Measurements from ENCODE around the gene AZIN2. TPM values are rescaled to one million over a fixed set of nuclear protein-coding genes. Genes with fewer than 3 reads are reported as not detected.
A peak's percentile ranks its signal among the peaks of the same experiment; 100 is the strongest.
"Not testable (repeated sequence)": the region's sequence is repeated elsewhere in the genome, so short reads cannot be mapped to it uniquely, and the experiment has no call there.

AZIN2 gene
- total RNA-seq, 2 donors from 2014 or later = 6.3 to 8.6 TPM

DNA sequence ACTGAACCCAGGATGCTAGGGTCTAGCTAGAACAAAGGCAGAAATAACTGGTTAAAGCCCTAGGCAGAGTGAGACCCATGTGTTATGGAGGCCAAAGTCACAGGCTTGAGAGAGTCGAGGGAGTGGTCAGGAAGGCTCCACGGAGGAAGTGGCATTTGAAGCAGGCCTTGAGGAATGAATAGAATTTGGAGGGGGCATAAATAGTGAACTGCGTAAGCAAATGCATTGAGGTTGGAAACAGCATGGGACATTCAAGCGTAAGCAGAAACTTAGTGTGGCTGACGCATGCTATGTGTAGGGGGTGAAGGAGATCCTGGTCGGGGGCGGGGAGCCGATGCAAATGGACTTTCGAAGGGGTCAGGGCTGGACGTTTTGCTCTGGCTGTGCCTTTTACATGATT, 11.5 kb downstream of the AZIN2 start:
- ATAC-seq (no peak), DNase-seq (no peak)
- H3K4me1 Mint-ChIP-seq = peaks cover 25% of the 10 kb centered on the region
- H3K27ac Mint-ChIP-seq = no peak overlapping the region
- H3K36me3 Mint-ChIP-seq (ENCODE audit: low read depth) = peaks cover 2% of the 10 kb centered on the region
- H3K9me3 ChIP-seq (ENCODE audit: control insufficient read depth, low read length, poor library complexity, severe bottlenecking) = no peaks in the 10 kb centered on the region
- H3K4me3 Mint-ChIP-seq = peak overlapping the region; percentile 41
- H3K27me3 Mint-ChIP-seq = no peaks in the 10 kb centered on the region

DNA sequence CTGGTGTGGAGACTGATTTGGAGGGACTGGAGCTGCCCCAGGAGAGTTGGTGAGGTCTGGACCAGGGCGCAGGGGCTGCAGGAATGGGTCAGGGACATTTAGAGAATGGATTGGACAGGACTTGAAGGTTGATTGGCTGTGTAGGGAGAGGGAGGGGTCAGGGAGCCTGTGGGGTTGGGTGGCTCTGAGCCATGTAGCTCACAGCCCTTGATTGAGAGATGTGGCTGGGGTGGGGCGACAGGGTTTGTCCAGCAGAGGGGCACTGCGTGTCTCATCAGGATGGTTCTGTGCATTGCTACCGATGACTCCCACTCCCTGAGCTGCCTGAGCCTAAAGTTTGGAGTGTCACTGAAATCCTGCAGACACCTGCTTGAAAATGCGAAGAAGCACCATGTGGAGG, 12.1 kb downstream of the AZIN2 start:
- Mint-ChIP-seq H3K27ac (no peak overlapping the region), H3K36me3 (ENCODE audit: low read depth) (peaks cover 2% of the 10 kb centered on the region), H3K27me3 (no peaks in the 10 kb centered on the region), H3K4me1 (peaks cover 26% of the 10 kb centered on the region), H3K4me3 (no peak overlapping the region)
- no peak for DNase-seq
- ATAC-seq = no peak
- H3K9me3 ChIP-seq (ENCODE audit: control insufficient read depth, low read length, poor library complexity, severe bottlenecking) = no peaks in the 10 kb centered on the region

DNA sequence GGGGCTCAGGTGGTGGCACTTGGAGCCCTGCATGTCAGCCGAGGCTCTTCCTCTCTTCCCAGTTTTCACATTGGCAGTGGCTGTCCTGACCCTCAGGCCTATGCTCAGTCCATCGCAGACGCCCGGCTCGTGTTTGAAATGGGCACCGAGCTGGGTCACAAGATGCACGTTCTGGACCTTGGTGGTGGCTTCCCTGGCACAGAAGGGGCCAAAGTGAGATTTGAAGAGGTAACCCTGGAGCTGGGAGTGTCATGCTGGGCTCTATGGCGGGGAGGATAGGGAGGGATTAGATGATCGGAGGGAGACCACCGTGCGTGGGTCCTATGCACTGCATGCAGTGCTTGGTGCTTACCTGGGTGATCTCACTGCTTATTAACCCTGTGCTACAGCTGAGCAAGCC, 13.5 kb downstream of the AZIN2 start:
- Mint-ChIP-seq H3K27me3 (no peaks in the 10 kb centered on the region), H3K4me3 (no peak overlapping the region), H3K27ac (no peak overlapping the region), H3K36me3 (ENCODE audit: low read depth) (peaks cover 2% of the 10 kb centered on the region), H3K4me1 (peaks cover 29% of the 10 kb centered on the region)
- no peaks in the 10 kb centered on the region for H3K9me3 ChIP-seq (ENCODE audit: control insufficient read depth, low read length, poor library complexity, severe bottlenecking)
- DNase-seq = no peak
- ATAC-seq = no peak

DNA sequence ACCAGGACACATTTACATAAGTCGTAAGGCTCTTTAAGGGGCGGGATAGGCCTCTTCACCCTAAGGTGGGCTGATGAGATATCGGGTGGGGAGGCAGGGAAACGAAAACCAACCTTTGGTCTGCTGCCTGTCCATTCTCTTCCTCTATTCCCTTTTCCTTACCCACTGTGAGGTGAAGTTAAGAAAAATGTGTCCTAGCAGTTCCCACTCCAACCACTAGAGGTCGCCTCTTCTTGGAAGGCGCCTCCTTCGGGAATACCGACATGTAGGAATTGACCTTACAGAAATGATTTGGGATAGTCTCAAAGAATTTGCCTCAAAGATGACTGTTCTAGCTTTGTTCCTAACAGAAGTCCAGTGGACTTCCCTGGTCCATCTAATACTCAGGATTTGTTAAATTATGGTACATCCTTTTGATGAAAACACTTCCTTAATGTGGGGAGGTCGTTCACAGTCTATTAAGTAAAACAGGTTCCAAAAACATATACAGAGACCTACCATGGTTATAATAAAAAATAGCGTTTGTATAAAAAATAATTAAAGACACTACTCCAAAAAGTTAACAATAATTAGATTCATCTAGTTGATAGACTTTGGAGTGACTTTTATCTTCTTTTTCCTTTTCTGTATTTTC, 14.1 kb downstream of the AZIN2 start:
- Mint-ChIP-seq H3K4me3 (no peak overlapping the region), H3K36me3 (ENCODE audit: low read depth) (peaks cover 2% of the 10 kb centered on the region), H3K27me3 (no peaks in the 10 kb centered on the region), H3K4me1 (peaks cover 35% of the 10 kb centered on the region), H3K27ac (no peak overlapping the region)
- DNase-seq (no peak), ATAC-seq (no peak)
- no peaks in the 10 kb centered on the region for H3K9me3 ChIP-seq (ENCODE audit: control insufficient read depth, low read length, poor library complexity, severe bottlenecking)

DNA sequence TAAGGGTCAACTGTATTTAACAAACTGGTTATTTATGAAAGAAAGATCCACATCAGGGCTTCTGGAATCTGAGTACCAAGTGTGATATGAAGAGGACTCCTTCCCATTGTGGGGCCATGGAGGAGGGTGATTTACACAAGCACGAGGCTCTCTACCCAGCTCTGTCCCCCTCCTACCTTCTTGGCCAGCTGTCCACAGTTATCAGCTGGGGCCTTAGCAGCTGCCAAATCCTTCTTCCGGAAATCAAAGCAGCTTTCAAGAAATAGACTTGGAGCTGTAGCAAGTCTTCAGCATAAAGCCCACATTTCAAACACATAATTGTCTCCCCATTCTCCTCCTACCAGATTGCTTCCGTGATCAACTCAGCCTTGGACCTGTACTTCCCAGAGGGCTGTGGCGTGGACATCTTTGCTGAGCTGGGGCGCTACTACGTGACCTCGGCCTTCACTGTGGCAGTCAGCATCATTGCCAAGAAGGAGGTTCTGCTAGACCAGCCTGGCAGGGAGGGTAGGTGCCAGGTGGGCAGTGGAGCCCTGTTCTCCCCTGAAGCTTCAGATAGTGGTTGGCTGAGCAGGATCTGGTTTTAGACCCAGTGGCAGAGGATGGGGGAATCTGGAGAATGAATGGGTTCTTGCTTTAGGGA, 15.5 kb downstream of the AZIN2 start:
- H3K9me3 ChIP-seq (ENCODE audit: control insufficient read depth, low read length, poor library complexity, severe bottlenecking) = no peaks in the 10 kb centered on the region
- no peak for ATAC-seq
- Mint-ChIP-seq H3K27ac (peak overlapping the region; percentile 49), H3K4me1 (peaks cover 39% of the 10 kb centered on the region), H3K36me3 (ENCODE audit: low read depth) (no peaks in the 10 kb centered on the region), H3K27me3 (no peaks in the 10 kb centered on the region), H3K4me3 (no peak overlapping the region)
- no peak for DNase-seq

DNA sequence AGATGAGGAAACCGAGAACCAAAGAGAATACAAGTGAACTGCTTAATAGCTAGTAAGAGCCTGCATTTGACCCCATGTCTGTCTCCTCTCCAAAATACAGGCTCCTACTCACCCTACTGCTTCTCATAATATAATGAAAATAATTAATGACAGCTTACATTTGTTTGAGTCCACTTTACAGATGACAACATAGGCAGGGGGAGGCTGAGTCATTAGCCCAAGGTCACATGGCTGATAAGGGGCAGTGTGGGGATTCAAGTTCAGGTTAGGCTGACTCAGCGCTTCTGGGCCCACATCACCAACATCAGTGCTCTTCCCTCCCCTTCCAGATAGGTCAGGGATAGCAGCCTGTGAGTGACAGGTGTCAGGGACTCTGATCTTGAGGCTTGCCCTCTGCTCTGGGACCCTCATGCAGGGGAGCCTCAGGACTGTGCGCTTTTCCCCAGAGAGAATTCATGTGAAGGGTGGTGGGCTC, 16.2 kb downstream of the AZIN2 start:
- Mint-ChIP-seq H3K4me1 (peaks cover 40% of the 10 kb centered on the region), H3K36me3 (ENCODE audit: low read depth) (no peaks in the 10 kb centered on the region), H3K4me3 (no peak overlapping the region), H3K27ac (peak overlapping the region; percentile 98), H3K27me3 (no peaks in the 10 kb centered on the region)
- no peak for DNase-seq
- ATAC-seq = no peak
- no peaks in the 10 kb centered on the region for H3K9me3 ChIP-seq (ENCODE audit: control insufficient read depth, low read length, poor library complexity, severe bottlenecking)

DNA sequence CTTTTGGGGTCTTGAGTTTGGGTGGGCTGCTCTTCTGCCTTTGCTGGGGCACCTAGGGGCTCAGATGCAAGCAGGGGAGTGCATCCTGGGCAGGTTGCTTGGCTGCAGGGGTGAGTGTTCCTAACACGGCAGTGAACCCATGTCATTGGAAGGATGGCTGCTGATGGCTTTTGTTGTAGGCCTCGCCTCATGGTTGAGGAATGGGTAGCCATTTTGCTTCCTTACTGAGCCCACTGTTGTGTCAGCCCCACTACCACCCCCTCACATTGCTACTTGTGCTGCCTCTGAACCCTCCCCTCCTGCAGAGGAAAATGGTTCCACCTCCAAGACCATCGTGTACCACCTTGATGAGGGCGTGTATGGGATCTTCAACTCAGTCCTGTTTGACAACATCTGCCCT, 16.8 kb downstream of the AZIN2 start:
- no peak overlapping the region for H3K4me3 Mint-ChIP-seq
- H3K36me3 Mint-ChIP-seq (ENCODE audit: low read depth) = peaks cover 4% of the 10 kb centered on the region
- peaks cover 45% of the 10 kb centered on the region for H3K4me1 Mint-ChIP-seq
- H3K27ac Mint-ChIP-seq = peak overlapping the region; percentile 98
- ATAC-seq = no peak
- DNase-seq = no peak
- no peaks in the 10 kb centered on the region for H3K27me3 Mint-ChIP-seq
- no peaks in the 10 kb centered on the region for H3K9me3 ChIP-seq (ENCODE audit: control insufficient read depth, low read length, poor library complexity, severe bottlenecking)

DNA sequence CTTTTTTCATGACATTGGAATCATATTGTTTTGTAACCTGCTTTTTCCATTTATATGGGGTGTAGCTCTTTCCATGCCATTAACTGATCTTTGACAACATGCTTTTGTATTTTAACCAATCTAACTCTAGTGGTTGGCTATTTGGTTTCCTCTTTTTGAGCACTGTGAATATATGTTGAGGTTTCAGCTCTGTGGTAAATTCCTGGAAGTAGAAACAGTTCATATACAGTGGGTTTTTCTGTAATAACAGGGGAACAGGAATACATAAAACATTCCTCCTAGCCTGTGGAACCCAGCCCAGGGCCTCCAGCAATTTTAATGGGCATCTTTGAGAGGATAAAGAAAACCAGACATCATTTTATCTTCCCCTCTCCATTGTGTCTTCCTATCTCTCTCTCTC, 17.4 kb downstream of the AZIN2 start:
- Mint-ChIP-seq H3K27me3 (no peaks in the 10 kb centered on the region), H3K4me3 (peak overlapping the region; percentile 90)
- no peak for DNase-seq

DNA sequence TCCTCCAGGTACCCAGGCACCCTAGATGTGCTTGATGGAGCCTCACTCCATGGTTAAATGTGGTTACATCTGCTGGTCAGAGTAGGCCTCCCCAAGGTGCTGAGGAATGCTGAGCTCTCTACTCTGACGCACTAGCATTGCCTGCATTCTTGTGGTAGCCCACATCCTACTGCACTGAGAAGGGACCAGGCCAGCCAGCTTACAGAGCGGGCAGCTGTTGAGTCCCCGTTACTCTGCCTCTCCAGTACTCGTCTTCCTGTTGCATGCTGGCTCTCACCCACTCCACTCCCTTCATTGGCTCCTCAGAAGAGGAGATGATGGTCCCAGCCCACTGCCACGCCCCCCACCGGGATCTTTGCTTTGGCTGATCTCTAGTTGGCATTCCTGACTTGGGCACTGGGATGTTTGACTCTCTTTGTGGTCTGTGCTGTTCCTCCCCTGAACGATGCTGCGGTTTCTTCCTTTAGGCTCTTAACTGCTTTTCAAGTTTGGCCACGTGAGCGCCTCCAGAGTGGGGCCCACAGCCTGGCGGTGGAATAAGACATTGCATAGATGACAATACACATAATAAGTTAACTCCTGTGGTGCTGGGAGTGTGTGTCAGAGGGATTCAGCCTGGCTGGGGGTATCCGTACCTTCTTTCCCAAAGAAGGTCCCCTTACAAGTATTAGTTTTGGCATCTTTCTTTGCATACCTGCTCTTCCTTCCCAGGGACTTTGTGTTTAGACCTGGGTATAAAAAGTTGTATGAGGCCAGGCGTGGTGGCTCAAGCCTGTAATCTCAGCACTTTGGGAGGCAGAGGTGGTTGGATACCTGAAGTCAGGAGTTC, 18.6 kb downstream of the AZIN2 start:
- Mint-ChIP-seq H3K4me1 (peaks cover 46% of the 10 kb centered on the region), H3K36me3 (ENCODE audit: low read depth) (peaks cover 5% of the 10 kb centered on the region), H3K27ac (peak overlapping the region; percentile 98), H3K4me3 (peak overlapping the region; percentile 90), H3K27me3 (no peaks in the 10 kb centered on the region)
- DNase-seq (peak; percentile 30 to 56 (median 46)), ATAC-seq (peak; percentile 94)
- no peaks in the 10 kb centered on the region for H3K9me3 ChIP-seq (ENCODE audit: control insufficient read depth, low read length, poor library complexity, severe bottlenecking)

More for the DNA sequence above, 17.4 kb downstream of the AZIN2 start:
- Mint-ChIP-seq H3K36me3 (ENCODE audit: low read depth) (peaks cover 5% of the 10 kb centered on the region), H3K27ac (peak overlapping the region; percentile 98), H3K4me1 (peaks cover 46% of the 10 kb centered on the region)
- H3K9me3 ChIP-seq (ENCODE audit: control insufficient read depth, low read length, poor library complexity, severe bottlenecking) = no peaks in the 10 kb centered on the region
- no peak for ATAC-seq

DNA sequence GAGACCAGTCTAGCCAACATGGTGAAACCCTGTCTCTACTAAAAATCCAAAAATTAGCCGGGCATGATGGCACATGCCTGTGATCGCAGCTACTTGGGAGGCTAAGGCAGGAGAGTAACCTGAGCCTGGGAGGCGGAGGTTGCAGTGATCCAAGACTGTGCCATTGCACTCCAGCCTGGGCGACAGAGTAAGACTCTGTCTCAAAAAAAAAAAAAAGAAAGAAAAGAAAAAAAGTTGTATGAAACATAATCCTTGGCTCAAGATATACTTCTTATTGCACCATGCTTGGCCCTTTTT, 19.1 kb downstream of the AZIN2 start:
- Mint-ChIP-seq H3K27ac (peak overlapping the region; percentile 98), H3K4me3 (peak overlapping the region; percentile 90), H3K4me1 (peaks cover 46% of the 10 kb centered on the region)
- H3K27me3 Mint-ChIP-seq; DNase-seq; H3K36me3 Mint-ChIP-seq (ENCODE audit: low read depth); ATAC-seq; H3K9me3 ChIP-seq (ENCODE audit: control insufficient read depth, low read length, poor library complexity, severe bottlenecking): not testable (repeated sequence)

DNA sequence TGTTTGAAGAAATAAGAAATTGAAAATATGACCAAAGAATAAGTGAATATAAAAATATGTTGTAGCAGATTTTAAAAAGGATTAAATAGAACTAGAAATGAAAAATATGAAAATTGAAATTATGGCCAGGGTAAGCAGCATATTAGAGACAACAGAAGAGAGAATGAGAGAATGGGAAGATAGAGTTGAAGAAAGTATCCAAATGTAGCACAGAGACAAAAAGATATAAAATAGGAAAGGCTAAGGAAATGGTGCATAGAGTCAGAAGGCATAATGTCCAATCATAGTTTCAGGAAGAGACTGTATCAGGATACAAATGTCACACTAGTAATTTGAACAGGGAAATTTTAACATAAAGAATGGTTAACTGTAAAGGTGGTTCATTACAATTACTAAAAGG, 29.5 kb downstream of the AZIN2 start:
- DNase-seq = no peak
- no peak for ATAC-seq
- H3K27ac Mint-ChIP-seq = no peak overlapping the region
- no peaks in the 10 kb centered on the region for H3K27me3 Mint-ChIP-seq
- peaks cover 5% of the 10 kb centered on the region for H3K36me3 Mint-ChIP-seq (ENCODE audit: low read depth)
- H3K9me3 ChIP-seq (ENCODE audit: control insufficient read depth, low read length, poor library complexity, severe bottlenecking) = no peaks in the 10 kb centered on the region
- H3K4me1 Mint-ChIP-seq = peaks cover 2% of the 10 kb centered on the region
- no peak overlapping the region for H3K4me3 Mint-ChIP-seq

DNA sequence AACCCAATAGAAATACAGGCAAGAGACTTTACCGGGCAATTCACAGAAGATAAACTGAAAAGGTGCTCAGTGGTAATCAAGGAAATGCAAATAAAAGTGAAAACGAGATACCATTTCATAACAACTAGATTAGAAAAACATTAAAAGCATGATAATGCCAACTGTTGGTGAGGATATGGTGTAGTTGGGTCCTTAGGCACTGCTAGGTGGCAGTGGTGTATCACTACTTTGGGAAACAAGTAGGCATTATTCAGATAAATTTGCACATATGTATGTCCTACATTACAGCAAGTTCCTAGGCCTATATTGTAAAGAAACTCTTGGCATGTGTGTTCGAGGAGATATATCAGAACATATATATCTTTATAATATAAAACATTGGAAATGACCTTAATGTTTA, 31.0 kb downstream of the AZIN2 start:
- H3K9me3 ChIP-seq (ENCODE audit: control insufficient read depth, low read length, poor library complexity, severe bottlenecking) = no peaks in the 10 kb centered on the region
- H3K36me3 Mint-ChIP-seq (ENCODE audit: low read depth) = peaks cover 7% of the 10 kb centered on the region
- no peak overlapping the region for H3K27ac Mint-ChIP-seq
- no peak for ATAC-seq
- peaks cover 5% of the 10 kb centered on the region for H3K4me1 Mint-ChIP-seq
- no peak overlapping the region for H3K4me3 Mint-ChIP-seq
- DNase-seq = no peak
- no peaks in the 10 kb centered on the region for H3K27me3 Mint-ChIP-seq

DNA sequence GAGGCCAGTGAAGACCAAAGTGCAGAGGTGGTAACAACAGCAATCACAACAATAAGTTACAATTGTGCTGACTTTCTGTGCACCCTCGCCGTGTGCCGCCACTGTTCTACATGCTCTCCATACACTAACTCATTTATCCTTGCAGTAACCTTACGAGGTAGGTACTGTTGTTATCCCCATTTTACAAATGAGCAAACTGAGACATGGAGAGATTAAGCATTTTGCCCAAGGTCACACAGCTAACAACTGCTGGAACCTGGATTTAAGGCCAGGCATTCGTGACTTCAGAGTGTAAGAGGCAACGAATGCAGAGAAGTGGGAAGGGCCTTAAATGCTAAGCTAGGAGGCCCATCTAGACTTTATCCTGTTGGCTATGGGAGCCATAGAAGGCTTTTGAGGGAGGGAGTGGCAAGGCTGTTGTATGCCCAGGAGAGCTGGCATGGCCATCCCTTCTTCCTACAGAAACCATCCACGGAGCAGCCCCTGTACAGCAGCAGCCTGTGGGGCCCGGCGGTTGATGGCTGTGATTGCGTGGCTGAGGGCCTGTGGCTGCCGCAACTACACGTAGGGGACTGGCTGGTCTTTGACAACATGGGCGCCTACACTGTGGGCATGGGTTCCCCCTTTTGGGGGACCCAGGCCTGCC, 36.6 kb downstream of the AZIN2 start:
- H3K27ac Mint-ChIP-seq = no peak overlapping the region
- ATAC-seq = no peak

More for the DNA sequence above, 36.6 kb downstream of the AZIN2 start:
- H3K9me3 ChIP-seq (ENCODE audit: control insufficient read depth, low read length, poor library complexity, severe bottlenecking) = no peaks in the 10 kb centered on the region
- no peak overlapping the region for H3K4me3 Mint-ChIP-seq
- H3K36me3 Mint-ChIP-seq (ENCODE audit: low read depth) = peaks cover 2% of the 10 kb centered on the region
- H3K27me3 Mint-ChIP-seq = no peaks in the 10 kb centered on the region
- peaks cover 6% of the 10 kb centered on the region for H3K4me1 Mint-ChIP-seq
- DNase-seq = no peak
